NCI-H1694 treated with DMSO at 0.1 percent for 48 hours (cell line): ENCODE data around the gene P2RY12.

ENCODE experiments used
- DNase-seq: peaks from one replicate; lab custom pipeline; 2025; lab: John Stamatoyannopoulos, UW

The P2RY12 gene

DNA sequence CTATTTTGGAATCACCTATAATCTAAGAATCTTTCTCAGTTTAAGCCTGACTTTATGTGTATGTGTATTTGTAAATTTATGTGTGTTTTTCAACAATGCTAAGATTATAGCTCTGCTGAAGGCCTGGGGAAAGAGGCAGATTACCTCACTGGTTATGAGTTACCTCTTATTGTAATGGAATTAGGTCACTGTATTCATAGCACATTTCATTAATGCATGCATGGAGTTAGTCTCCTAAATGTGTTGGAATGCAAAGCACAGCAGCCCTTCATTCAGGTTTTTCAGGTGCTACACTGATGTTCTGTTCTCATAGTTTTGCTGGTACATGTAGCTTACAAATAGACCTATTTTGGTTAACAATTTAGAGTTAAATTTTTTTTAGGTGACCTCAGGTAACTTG lies 77.4 kb downstream of the P2RY12 start:
- no peak for DNase-seq

GRCh38 chr3:151306168-151306810 lies 78.3 kb downstream of the P2RY12 start:
- no peak for DNase-seq

GRCh38 chr3:151305775-151306151 lies 78.8 kb downstream of the P2RY12 start:
- no peak for DNase-seq

DNA sequence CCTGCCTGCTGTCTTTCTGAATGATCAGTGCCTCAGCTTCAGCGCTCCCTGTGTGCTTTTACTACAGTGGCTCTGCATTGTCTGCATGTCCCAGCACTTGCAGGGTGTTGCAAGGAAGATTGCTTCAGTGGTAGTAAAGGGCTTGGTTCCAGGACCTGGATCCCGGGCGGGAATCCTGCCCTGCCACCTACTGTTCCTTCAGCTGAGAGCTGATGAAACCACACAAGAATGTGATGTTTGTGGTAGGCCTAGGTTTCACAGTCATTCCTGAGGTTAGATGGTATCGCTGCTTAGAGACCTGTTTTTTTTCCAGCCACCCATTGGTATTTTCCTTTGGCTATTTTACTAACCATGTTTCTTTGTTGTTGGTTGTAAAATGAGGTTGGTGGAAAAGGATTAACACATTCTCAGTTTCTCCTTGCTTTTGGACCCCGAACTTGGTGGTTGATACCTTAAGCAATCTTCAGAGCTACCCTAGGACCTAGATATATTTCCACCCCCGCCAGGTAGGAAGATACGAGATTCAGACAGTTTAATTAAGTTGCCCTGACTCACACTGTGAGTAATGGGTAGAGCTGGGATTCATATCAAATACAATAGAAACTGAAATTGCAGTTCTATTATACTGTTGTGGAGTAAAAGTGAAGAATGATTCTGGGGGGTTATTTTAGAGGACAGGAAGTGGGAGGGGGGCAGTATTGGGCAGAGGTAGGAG lies 79.3 kb downstream of the P2RY12 start:
- no peak for DNase-seq

DNA sequence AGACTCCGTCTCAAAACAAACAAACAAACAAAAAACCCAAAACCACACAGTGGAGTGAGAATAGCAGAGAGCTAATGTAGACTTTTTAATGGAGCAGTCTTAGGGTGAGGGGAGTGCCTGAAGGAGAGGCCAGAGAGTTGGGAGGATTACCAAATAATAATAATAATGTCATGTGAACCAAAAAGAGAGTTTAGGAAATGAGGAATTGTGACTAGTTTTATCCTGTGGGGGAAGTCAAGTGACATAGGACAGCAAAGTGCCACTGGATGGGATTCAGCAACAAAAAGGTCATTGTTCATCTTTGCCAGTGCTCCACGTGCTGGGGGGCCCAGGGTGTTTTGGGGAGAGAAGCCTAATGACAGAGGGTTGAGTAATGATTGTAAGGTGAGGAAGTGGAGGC lies 80.8 kb downstream of the P2RY12 start:
- no peak for DNase-seq

DNA sequence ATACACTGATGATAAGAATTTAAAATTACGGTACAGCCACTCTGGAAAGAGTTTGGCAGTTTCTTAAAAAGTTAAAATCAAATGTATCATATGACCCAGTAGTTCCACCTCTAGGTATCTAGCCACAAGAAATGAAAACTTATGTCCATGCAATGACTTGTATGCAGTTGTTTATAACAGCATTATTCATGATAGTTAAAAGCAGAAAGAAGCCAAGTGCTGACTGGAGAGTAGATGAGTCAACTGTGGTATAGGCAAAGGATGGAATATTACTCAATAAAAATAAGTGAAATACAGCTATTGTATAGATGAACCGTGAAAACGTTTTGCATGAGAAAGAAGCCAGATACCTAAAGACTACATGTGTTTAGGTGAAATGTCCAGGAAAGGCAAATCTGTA lies 82.8 kb downstream of the P2RY12 start:
- no peak for DNase-seq

DNA sequence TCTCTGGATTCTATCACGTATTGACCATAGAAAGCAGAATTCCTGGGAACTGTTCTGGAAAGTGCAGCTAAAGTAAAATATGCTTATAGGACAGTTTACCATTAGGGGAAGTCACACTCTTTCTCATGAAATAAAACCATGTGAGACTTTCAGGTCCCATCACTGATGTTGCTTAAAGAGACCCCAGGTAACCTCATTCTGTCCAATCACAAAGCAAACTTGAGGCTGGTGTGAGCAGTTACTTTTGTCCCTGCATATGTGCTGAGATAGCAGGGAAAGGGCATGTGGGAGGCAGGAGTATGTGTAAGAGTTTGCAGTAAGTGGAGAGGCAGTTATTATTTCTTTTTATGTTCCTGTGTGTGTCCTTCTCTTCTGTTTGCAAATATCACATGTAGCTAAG lies 84.0 kb downstream of the P2RY12 start:
- DNase-seq, result no peak

- DNase-seq, result no peak
Measured at GRCh38 chr3:151299006-151299405, 85.5 kb downstream of the P2RY12 start.

GRCh38 chr3:151297429-151297828 lies 87.1 kb downstream of the P2RY12 start:
- DNase-seq, result no peak

- DNase-seq, result no peak
Measured at GRCh38 chr3:151296226-151296625, 88.3 kb downstream of the P2RY12 start.

- DNase-seq, result no peak
Measured at GRCh38 chr3:151293127-151293526, 91.4 kb downstream of the P2RY12 start.

GRCh38 chr3:151290673-151291072 lies 93.9 kb downstream of the P2RY12 start:
- DNase-seq, result peak; percentile 2

DNA sequence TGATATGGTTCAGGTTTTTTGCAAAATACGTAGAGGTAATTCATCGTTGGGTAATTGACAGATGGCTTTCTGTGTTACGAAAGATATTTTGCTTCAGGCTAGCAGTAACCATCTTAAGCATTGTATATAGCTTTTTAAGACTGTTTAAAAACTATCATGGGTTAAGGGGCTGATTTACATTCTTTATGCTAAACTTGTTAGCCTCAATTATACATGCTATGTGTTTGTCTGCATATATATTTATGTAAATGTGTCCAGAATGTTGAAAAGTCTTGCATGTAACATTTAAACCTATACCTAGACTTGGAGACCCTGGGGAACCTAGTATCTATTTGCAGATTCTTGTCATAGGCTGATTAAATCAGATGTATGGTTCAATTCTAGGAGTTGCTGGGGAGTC lies 95.1 kb downstream of the P2RY12 start:
- DNase-seq, result no peak
